ENCODE results near the gene WDPCP. TPM values are rescaled to one million over a fixed set of nuclear protein-coding genes. Genes with fewer than 3 reads are reported as not detected.
A peak's percentile ranks its signal among the peaks of the same experiment; 100 is the strongest.

The WDPCP gene
- polyA plus RNA-seq, 2 of the 4 experiments (the other 2 are of a cell fraction), result 3.0 to 7.6 TPM

DNA sequence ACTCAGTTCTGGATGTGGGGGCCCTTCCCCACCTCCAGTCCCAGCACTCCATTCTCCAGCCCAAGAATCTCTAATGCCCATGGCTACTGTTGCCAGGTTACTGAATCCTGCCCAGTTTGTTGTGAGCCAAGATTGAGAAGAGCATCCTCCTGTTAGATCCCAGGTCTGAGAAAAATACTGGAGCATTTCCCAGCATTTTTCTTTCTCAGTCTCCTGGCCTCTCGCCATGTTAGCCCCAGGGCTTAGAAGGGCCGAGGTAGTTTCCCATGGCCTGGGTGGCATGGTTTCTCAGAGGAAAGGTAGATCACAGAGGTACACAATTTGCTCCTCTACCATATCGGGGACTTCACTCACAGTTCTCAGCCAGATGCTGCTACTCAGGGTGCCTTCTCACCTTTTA lies 401.9 kb downstream of the WDPCP start:
- no peak overlapping the region for H3K27ac ChIP-seq
- no peak overlapping the region for H3K4me3 ChIP-seq
- 66% methylated on average over 3 of the region's 3 CpGs for WGBS (ENCODE audit: missing lambda C conversion rate)
- H3K4me2 ChIP-seq, result no peak overlapping the region
- ChIA-PET CTCF (no interaction called here), POLR2A (no interaction called here)
- TF ChIP-seq CBX8 (IDR thresholded peaks at IDR 0.05) (no peak), RCOR1 (IDR thresholded peaks at IDR 0.05; ENCODE audit: low read depth, low read length) (no peak), HOXB13 (CRISPR knock-in tag; IDR thresholded peaks at IDR 0.05; ENCODE audit: low read depth) (no peak), PHF8 (IDR thresholded peaks at IDR 0.05; ENCODE audit: borderline replicate concordance, low read depth) (no peak), GATA3 (IDR thresholded peaks at IDR 0.05; ENCODE audit: borderline replicate concordance) (no peak), NPAS2 (CRISPR knock-in tag; IDR thresholded peaks at IDR 0.05; ENCODE audit: borderline replicate concordance) (no peak), HEYL (CRISPR knock-in tag; IDR thresholded peaks at IDR 0.05) (no peak), FOSB (CRISPR knock-in tag; IDR thresholded peaks at IDR 0.05) (no peak), E2F6 (IDR thresholded peaks at IDR 0.05; ENCODE audit: borderline replicate concordance, low read depth) (no peak), ATOH8 (CRISPR knock-in tag; IDR thresholded peaks at IDR 0.05; ENCODE audit: low read depth) (no peak), ZSCAN20 (CRISPR knock-in tag; IDR thresholded peaks at IDR 0.05) (no peak), NR3C1 (IDR thresholded peaks at IDR 0.05) (no peak), NFE2L2 (conservative IDR thresholded peaks at IDR 0.05; ENCODE audit: low read length) (no peak), JUN (IDR thresholded peaks at IDR 0.05) (no peak), SREBF2 (IDR thresholded peaks at IDR 0.05) (no peak)
- TF ChIP-seq, protein P1, sequence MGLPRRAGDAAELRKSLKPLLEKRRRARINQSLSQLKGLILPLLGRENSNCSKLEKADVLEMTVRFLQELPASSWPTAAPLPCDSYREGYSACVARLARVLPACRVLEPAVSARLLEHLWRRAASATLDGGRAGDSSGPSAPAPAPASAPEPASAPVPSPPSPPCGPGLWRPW (IDR thresholded peaks at IDR 0.05), result no peak
- DNase-seq (ENCODE audit: low read depth in 1 of 2, low spot score in 1 of 2) (no peak), ATAC-seq (no peak), FAIRE-seq (no peak)
- no peaks in the 10 kb centered on the region for H3K9me3 ChIP-seq
- H3K4me1 ChIP-seq, result no peaks in the 10 kb centered on the region

GRCh38 chr2:63163161-63163820 lies 425.0 kb downstream of the WDPCP start:
- H3K9me3 ChIP-seq, result no peaks in the 10 kb centered on the region
- H3K4me2 ChIP-seq, result no peak overlapping the region
- FAIRE-seq (peak; percentile 43), DNase-seq (ENCODE audit: low read depth in 1 of 2, low spot score in 1 of 2) (no peak), ATAC-seq (no peak)
- ChIA-PET CTCF (interaction anchor here (1.0 to 1.5 kb wide), 2 partner anchors 18 to 25 kb away, joined by 3 to 5 read pairs; no protein-coding TSS in a partner anchor), POLR2A (interaction anchor here (0.6 kb wide), 1 partner anchor 103 kb away, joined by 4 read pairs; no protein-coding TSS in a partner anchor)
- TF ChIP-seq RAD21 (conservative IDR thresholded peaks at IDR 0.05 in 1 of 2, IDR thresholded peaks at IDR 0.05 in 1 of 2) (no peak), HOXA7 (CRISPR knock-in tag; IDR thresholded peaks at IDR 0.05) (no peak), NFE2L2 (conservative IDR thresholded peaks at IDR 0.05; ENCODE audit: low read length) (no peak), CBX2 (IDR thresholded peaks at IDR 0.05; ENCODE audit: borderline replicate concordance, low read depth) (no peak), ZNF302 (CRISPR knock-in tag; IDR thresholded peaks at IDR 0.05) (no peak), FOXS1 (CRISPR knock-in tag; IDR thresholded peaks at IDR 0.05) (no peak), GATA3 (IDR thresholded peaks at IDR 0.05; ENCODE audit: borderline replicate concordance) (no peak), RNF2 (IDR thresholded peaks at IDR 0.05; ENCODE audit: borderline replicate concordance, low read depth) (no peak), NPAS2 (CRISPR knock-in tag; IDR thresholded peaks at IDR 0.05; ENCODE audit: borderline replicate concordance) (no peak), MAFK (IDR thresholded peaks at IDR 0.05; ENCODE audit: partially characterized antibody) (no peak), CHD2 (IDR thresholded peaks at IDR 0.05; ENCODE audit: low read length, partially characterized antibody) (no peak), HOXB5 (CRISPR knock-in tag; IDR thresholded peaks at IDR 0.05) (no peak), HEYL (CRISPR knock-in tag; IDR thresholded peaks at IDR 0.05) (no peak)
- TF ChIP-seq, protein P2, sequence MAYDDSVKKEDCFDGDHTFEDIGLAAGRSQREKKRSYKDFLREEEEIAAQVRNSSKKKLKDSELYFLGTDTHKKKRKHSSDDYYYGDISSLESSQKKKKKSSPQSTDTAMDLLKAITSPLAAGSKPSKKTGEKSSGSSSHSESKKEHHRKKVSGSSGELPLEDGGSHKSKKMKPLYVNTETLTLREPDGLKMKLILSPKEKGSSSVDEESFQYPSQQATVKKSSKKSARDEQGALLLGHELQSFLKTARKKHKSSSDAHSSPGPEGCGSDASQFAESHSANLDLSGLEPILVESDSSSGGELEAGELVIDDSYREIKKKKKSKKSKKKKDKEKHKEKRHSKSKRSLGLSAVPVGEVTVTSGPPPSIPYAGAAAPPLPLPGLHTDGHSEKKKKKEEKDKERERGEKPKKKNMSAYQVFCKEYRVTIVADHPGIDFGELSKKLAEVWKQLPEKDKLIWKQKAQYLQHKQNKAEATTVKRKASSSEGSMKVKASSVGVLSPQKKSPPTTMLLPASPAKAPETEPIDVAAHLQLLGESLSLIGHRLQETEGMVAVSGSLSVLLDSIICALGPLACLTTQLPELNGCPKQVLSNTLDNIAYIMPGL (CRISPR knock-in tag; IDR thresholded peaks at IDR 0.05; ENCODE audit: borderline replicate concordance), result no peak
- TF ChIP-seq, protein P3, sequence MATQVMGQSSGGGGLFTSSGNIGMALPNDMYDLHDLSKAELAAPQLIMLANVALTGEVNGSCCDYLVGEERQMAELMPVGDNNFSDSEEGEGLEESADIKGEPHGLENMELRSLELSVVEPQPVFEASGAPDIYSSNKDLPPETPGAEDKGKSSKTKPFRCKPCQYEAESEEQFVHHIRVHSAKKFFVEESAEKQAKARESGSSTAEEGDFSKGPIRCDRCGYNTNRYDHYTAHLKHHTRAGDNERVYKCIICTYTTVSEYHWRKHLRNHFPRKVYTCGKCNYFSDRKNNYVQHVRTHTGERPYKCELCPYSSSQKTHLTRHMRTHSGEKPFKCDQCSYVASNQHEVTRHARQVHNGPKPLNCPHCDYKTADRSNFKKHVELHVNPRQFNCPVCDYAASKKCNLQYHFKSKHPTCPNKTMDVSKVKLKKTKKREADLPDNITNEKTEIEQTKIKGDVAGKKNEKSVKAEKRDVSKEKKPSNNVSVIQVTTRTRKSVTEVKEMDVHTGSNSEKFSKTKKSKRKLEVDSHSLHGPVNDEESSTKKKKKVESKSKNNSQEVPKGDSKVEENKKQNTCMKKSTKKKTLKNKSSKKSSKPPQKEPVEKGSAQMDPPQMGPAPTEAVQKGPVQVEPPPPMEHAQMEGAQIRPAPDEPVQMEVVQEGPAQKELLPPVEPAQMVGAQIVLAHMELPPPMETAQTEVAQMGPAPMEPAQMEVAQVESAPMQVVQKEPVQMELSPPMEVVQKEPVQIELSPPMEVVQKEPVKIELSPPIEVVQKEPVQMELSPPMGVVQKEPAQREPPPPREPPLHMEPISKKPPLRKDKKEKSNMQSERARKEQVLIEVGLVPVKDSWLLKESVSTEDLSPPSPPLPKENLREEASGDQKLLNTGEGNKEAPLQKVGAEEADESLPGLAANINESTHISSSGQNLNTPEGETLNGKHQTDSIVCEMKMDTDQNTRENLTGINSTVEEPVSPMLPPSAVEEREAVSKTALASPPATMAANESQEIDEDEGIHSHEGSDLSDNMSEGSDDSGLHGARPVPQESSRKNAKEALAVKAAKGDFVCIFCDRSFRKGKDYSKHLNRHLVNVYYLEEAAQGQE (IDR thresholded peaks at IDR 0.05), result no peak
- no peak overlapping the region for H3K4me3 ChIP-seq
- WGBS (ENCODE audit: missing lambda C conversion rate), result 3% methylated on average over 1 of the region's 1 CpG
- H3K4me1 ChIP-seq, result no peaks in the 10 kb centered on the region
- H3K27ac ChIP-seq, result no peak overlapping the region

Measured in A549 (cell line).